HG03064 (cell line): ENCODE measurements around the gene DMRT3.

ENCODE experiments used
- ATAC-seq: cut with Tn5 transposase; IDR thresholded peaks from one replicate; pipeline ENCODE4 v1.9.1; 2021; ENCODE audit warnings: low read depth; ENCODE audit not compliant: unreplicated experiment

The DMRT3 gene

GRCh38 chr9:970151-970996 lies 6.1 kb upstream of the DMRT3 start:
- ATAC-seq: no peak

GRCh38 chr9:971901-972500 lies 4.5 kb upstream of the DMRT3 start:
- ATAC-seq: no peak

GRCh38 chr9:972501-973294 lies 3.8 kb upstream of the DMRT3 start:
- ATAC-seq: no peak

- ATAC-seq: no peak
Measured at GRCh38 chr9:973295-973834, 3.1 kb upstream of the DMRT3 start.

GRCh38 chr9:974031-974995 lies 2.1 kb upstream of the DMRT3 start:
- no peak for ATAC-seq

- ATAC-seq: no peak
Measured at GRCh38 chr9:974996-975739, 1.3 kb upstream of the DMRT3 start.

GRCh38 chr9:975740-976257 lies 656 bp upstream of the DMRT3 start:
- ATAC-seq: no peak

- ATAC-seq: no peak
Measured at GRCh38 chr9:976943-977837, 735 bp downstream of the DMRT3 start.

GRCh38 chr9:977838-978830 lies 1.7 kb downstream of the DMRT3 start:
- no peak for ATAC-seq

- ATAC-seq: no peak
Measured at GRCh38 chr9:979983-980382, 3.5 kb downstream of the DMRT3 start.

GRCh38 chr9:980640-981039 lies 4.2 kb downstream of the DMRT3 start:
- no peak for ATAC-seq

GRCh38 chr9:981491-981898 lies 5.0 kb downstream of the DMRT3 start:
- no peak for ATAC-seq

- ATAC-seq: no peak
Measured at GRCh38 chr9:982394-983230, 6.2 kb downstream of the DMRT3 start.

- no peak for ATAC-seq
Measured at GRCh38 chr9:994005-994404, 17.6 kb downstream of the DMRT3 start.

- ATAC-seq: no peak
Measured at GRCh38 chr9:995192-995591, 18.7 kb downstream of the DMRT3 start.

- no peak for ATAC-seq
Measured at GRCh38 chr9:995781-996180, 19.3 kb downstream of the DMRT3 start.
